ENCODE data around the gene EXOG. TPM values are rescaled to one million over a fixed set of nuclear protein-coding genes. Genes with fewer than 3 reads are reported as not detected.

EXOG gene
- polyA plus RNA-seq, 1 experiment, result 19.3 TPM

DNA sequence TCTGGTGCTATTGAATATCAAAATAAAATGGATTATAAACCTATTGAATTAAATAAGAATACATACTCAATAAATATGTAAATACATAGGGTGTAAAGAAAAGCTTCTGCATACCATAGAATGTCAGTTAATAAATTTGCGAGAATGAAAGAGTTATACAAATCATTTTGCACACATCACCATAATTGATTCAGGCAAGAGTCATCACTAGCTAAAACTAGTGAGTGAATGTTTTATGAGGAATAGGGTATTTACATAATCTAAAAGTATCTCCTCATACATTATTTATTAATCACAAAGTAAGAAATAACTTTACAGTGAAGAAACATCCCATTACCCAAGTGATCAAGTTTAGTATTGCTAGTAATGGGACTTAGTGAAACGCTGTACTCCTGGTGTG, 13.6 kb downstream of the EXOG start:
- Histone ChIP-seq H3K9me3 (ENCODE audit: control insufficient read depth, insufficient read depth, low read length) (no peaks in the 10 kb centered on the region), H3K27me3 (ENCODE audit: control insufficient read depth, insufficient read depth, low read length) (no peaks in the 10 kb centered on the region), H3K4me3 (ENCODE audit: low read depth, low read length) (no peak overlapping the region), H3K27ac (ENCODE audit: low read depth, low read length) (no peak overlapping the region)
- ChIA-PET POLR2A (interaction anchor here (0.7 kb wide), 1 partner anchor 14 kb away, joined by 5 read pairs; the partner anchor contains the start of gene EXOG), CTCF (interaction anchor here (1.9 to 8.9 kb wide), 3 partner anchors 13 to 141 kb away, joined by 8 to 100 read pairs (median 23); partner anchors contain the start of gene EXOG)
- TF ChIP-seq, protein P1, sequence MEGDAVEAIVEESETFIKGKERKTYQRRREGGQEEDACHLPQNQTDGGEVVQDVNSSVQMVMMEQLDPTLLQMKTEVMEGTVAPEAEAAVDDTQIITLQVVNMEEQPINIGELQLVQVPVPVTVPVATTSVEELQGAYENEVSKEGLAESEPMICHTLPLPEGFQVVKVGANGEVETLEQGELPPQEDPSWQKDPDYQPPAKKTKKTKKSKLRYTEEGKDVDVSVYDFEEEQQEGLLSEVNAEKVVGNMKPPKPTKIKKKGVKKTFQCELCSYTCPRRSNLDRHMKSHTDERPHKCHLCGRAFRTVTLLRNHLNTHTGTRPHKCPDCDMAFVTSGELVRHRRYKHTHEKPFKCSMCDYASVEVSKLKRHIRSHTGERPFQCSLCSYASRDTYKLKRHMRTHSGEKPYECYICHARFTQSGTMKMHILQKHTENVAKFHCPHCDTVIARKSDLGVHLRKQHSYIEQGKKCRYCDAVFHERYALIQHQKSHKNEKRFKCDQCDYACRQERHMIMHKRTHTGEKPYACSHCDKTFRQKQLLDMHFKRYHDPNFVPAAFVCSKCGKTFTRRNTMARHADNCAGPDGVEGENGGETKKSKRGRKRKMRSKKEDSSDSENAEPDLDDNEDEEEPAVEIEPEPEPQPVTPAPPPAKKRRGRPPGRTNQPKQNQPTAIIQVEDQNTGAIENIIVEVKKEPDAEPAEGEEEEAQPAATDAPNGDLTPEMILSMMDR (IDR thresholded peaks at IDR 0.05; ENCODE audit: low read depth, low read length), result no peak
- DNase-seq (ENCODE audit: low read depth, low spot score), result no peak

DNA sequence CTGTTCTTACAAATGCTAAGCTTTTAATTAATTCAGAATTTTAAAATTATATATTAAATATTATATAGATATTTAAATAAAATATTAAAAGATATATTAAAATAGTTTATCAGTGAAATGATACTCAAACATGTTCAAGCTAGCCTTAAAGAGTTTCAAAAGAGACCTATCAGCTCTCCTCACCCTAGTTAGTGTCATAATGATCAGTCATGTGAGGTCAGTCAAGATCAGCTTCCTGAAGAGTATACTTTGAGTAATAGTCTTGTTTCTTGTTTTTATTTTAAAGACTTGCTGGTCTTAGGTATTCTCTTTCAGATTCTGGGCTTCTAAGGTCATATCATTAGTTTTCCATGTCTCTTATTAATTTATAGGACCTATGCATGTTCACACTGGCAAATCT, 14.5 kb downstream of the EXOG start:
- TF ChIP-seq, protein P1 (IDR thresholded peaks at IDR 0.05; ENCODE audit: low read depth, low read length), result no peak
- no peak overlapping the region for H3K4me3 ChIP-seq (ENCODE audit: low read depth, low read length)
- no peaks in the 10 kb centered on the region for H3K27me3 ChIP-seq (ENCODE audit: control insufficient read depth, insufficient read depth, low read length)
- no peak for DNase-seq (ENCODE audit: low read depth, low spot score)
- ChIA-PET CTCF (interaction anchor here (1.0 to 8.9 kb wide), 5 partner anchors 12 to 489 kb away, joined by 4 to 100 read pairs (median 8); partner anchors contain the start of gene EXOG), POLR2A (no interaction called here)
- H3K27ac ChIP-seq (ENCODE audit: low read depth, low read length), result no peak overlapping the region
- H3K9me3 ChIP-seq (ENCODE audit: control insufficient read depth, insufficient read depth, low read length), result no peaks in the 10 kb centered on the region

DNA sequence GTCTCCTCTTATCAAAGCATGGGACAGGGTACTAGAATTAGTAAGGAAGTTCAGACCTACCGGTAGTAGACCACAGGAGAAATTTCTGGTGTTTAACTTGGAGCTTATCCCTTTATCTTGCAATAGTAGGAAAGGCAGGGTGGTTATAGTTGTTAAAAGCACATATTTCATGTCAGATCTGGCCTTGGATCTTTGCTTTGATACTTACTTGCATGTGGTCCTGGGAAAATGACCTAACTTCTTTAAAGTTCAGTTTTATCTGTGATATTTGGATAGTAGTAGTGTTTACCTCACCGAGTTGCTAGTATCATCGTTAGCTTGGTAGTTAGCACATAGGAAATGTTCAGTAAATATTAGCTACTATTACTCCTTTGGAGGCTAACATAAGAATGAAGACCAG, 15.4 kb downstream of the EXOG start:
- no peak for DNase-seq (ENCODE audit: low read depth, low spot score)
- Histone ChIP-seq H3K27ac (ENCODE audit: low read depth, low read length) (no peak overlapping the region), H3K27me3 (ENCODE audit: control insufficient read depth, insufficient read depth, low read length) (no peaks in the 10 kb centered on the region), H3K9me3 (ENCODE audit: control insufficient read depth, insufficient read depth, low read length) (no peaks in the 10 kb centered on the region), H3K4me3 (ENCODE audit: low read depth, low read length) (no peak overlapping the region)
- POLR2A ChIA-PET, result no interaction called here
- TF ChIP-seq, protein P1 (IDR thresholded peaks at IDR 0.05; ENCODE audit: low read depth, low read length), result no peak
- CTCF ChIA-PET, result interaction anchor here (1.5 to 8.9 kb wide), 3 partner anchors 11 to 488 kb away, joined by 5 to 100 read pairs (median 23); partner anchors contain the start of gene EXOG

DNA sequence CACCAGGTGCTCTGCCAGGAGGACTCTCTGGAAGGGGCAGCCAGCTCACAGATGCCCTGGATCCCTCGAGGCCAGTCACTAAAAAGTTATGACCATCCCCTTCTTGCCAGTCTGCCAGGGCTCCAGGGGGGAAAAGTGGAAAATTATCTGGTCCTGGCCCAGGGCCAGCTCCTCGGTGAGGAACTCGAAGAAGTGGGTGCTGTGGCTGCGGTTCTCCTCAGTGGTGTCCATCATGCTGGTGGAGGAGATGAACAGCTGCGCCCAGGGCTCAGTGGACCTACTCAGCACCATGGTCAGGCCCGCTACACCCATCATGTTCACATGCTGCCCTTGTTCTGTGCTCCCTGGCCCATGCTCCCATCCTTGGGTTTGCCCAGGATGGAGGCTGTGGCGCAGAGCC, 19.2 kb downstream of the EXOG start:
- ChIA-PET POLR2A (no interaction called here), CTCF (interaction anchor here (11.6 kb wide), 1 partner anchor 325 kb away, joined by 263 read pairs; no protein-coding TSS in a partner anchor)
- no peak for DNase-seq (ENCODE audit: low read depth, low spot score)

DNA sequence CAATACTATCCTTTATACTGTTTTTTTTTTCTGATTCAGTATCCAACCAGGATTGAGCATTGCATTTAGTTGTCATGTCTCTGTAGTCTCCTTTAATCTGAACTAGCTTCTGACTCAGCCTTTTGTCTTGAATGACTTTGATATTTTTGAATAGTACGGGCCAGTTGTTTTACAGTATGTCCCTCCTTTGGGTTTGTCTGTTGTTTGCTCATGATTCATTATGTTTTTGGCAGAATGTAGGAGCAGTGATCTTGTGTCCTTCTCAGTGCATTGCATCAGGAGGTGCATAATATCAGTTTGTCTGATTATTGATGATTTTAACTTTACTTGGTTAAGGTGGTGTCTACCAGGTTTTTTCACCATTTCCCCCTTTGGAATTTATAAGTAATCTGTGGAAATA, 20.5 kb downstream of the EXOG start:
- Histone ChIP-seq H3K27ac (ENCODE audit: low read depth, low read length) (no peak overlapping the region), H3K9me3 (ENCODE audit: control insufficient read depth, insufficient read depth, low read length) (no peaks in the 10 kb centered on the region), H3K4me3 (ENCODE audit: low read depth, low read length) (no peak overlapping the region), H3K27me3 (ENCODE audit: control insufficient read depth, insufficient read depth, low read length) (no peaks in the 10 kb centered on the region)
- ChIA-PET POLR2A (no interaction called here), CTCF (interaction anchor here (11.6 kb wide), 1 partner anchor 323 kb away, joined by 263 read pairs; no protein-coding TSS in a partner anchor)
- DNase-seq (ENCODE audit: low read depth, low spot score), result no peak
- TF ChIP-seq, protein P1 (IDR thresholded peaks at IDR 0.05; ENCODE audit: low read depth, low read length), result no peak

More for the DNA sequence above, 19.2 kb downstream of the EXOG start:
- H3K27me3 ChIP-seq (ENCODE audit: control insufficient read depth, insufficient read depth, low read length), result no peaks in the 10 kb centered on the region
- TF ChIP-seq, protein P1 (IDR thresholded peaks at IDR 0.05; ENCODE audit: low read depth, low read length), result no peak
- no peak overlapping the region for H3K27ac ChIP-seq (ENCODE audit: low read depth, low read length)
- no peaks in the 10 kb centered on the region for H3K9me3 ChIP-seq (ENCODE audit: control insufficient read depth, insufficient read depth, low read length)
- H3K4me3 ChIP-seq (ENCODE audit: low read depth, low read length), result no peak overlapping the region

Measured in AG04450 (cell line).